Measurements from ENCODE around the gene KNG1. TPM values are rescaled to one million over a fixed set of nuclear protein-coding genes. Genes with fewer than 3 reads are reported as not detected.

KNG1 gene
- total RNA-seq, 1 donor from 2014 or later = not detected

- H3K36me3 Mint-ChIP-seq (ENCODE audit: low read depth) = no peaks in the 10 kb centered on the region
- intact Hi-C loops (cut with micrococcal nuclease) = no loop called here
- no peak for DNase-seq
- ChIA-PET CTCF (no interaction called here), POLR2A (no interaction called here)
- no peaks in the 10 kb centered on the region for H3K9me3 Mint-ChIP-seq
- peaks cover 4% of the 10 kb centered on the region for H3K4me1 Mint-ChIP-seq
- no peak overlapping the region for H3K27ac Mint-ChIP-seq
- no peak overlapping the region for H3K4me3 Mint-ChIP-seq
- TF ChIP-seq CTCF (IDR thresholded peaks at IDR 0.05) = no peak
- peaks cover 2% of the 10 kb centered on the region for H3K27me3 Mint-ChIP-seq
- no peak for ATAC-seq (ENCODE audit: low read depth)
Measured at GRCh38 chr3:186742618-186743380, 25.6 kb downstream of the KNG1 start.

GRCh38 chr3:186743666-186744065 lies 26.5 kb downstream of the KNG1 start:
- Mint-ChIP-seq H3K4me1 (peaks cover 4% of the 10 kb centered on the region), H3K27ac (no peak overlapping the region), H3K9me3 (no peaks in the 10 kb centered on the region), H3K4me3 (no peak overlapping the region), H3K36me3 (ENCODE audit: low read depth) (no peaks in the 10 kb centered on the region), H3K27me3 (peaks cover 2% of the 10 kb centered on the region)
- no peak for TF ChIP-seq CTCF (IDR thresholded peaks at IDR 0.05)
- ATAC-seq (ENCODE audit: low read depth) = no peak
- intact Hi-C loops (cut with micrococcal nuclease) = no loop called here
- DNase-seq = no peak
- ChIA-PET POLR2A (no interaction called here), CTCF (no interaction called here)

GRCh38 chr3:186746008-186746407 lies 28.8 kb downstream of the KNG1 start:
- no peak for TF ChIP-seq CTCF (IDR thresholded peaks at IDR 0.05)
- Mint-ChIP-seq H3K4me1 (peaks cover 4% of the 10 kb centered on the region), H3K36me3 (ENCODE audit: low read depth) (no peaks in the 10 kb centered on the region), H3K27ac (no peak overlapping the region), H3K9me3 (no peaks in the 10 kb centered on the region), H3K27me3 (peaks cover 2% of the 10 kb centered on the region), H3K4me3 (no peak overlapping the region)
- CTCF ChIA-PET = no interaction called here
- intact Hi-C loops (cut with micrococcal nuclease) = no loop called here
- ATAC-seq (ENCODE audit: low read depth) (no peak), DNase-seq (no peak)
- POLR2A ChIA-PET = interaction anchor here (2.1 kb wide), 1 partner anchor 26 kb away, joined by 4 read pairs; no protein-coding TSS in a partner anchor

GRCh38 chr3:186750316-186750715 lies 33.2 kb downstream of the KNG1 start:
- ChIA-PET CTCF (no interaction called here), POLR2A (no interaction called here)
- no peak overlapping the region for H3K27ac Mint-ChIP-seq
- no peak for TF ChIP-seq CTCF (IDR thresholded peaks at IDR 0.05)
- no peaks in the 10 kb centered on the region for H3K36me3 Mint-ChIP-seq (ENCODE audit: low read depth)
- H3K9me3 Mint-ChIP-seq = no peaks in the 10 kb centered on the region
- H3K4me3 Mint-ChIP-seq = no peak overlapping the region
- DNase-seq = no peak
- intact Hi-C loops (cut with micrococcal nuclease) = no loop called here
- no peaks in the 10 kb centered on the region for H3K27me3 Mint-ChIP-seq
- no peak for ATAC-seq (ENCODE audit: low read depth)
- peaks cover 4% of the 10 kb centered on the region for H3K4me1 Mint-ChIP-seq

- ChIA-PET POLR2A (no interaction called here), CTCF (interaction anchor here (1.0 kb wide), 1 partner anchor 134 kb away, joined by 3 read pairs; no protein-coding TSS in a partner anchor)
- Mint-ChIP-seq H3K4me3 (no peak overlapping the region), H3K27me3 (no peaks in the 10 kb centered on the region), H3K4me1 (no peaks in the 10 kb centered on the region), H3K9me3 (no peaks in the 10 kb centered on the region), H3K27ac (no peak overlapping the region), H3K36me3 (ENCODE audit: low read depth) (no peaks in the 10 kb centered on the region)
- no peak for DNase-seq
- no peak for TF ChIP-seq CTCF (IDR thresholded peaks at IDR 0.05)
- ATAC-seq (ENCODE audit: low read depth) = no peak
- intact Hi-C loops (cut with micrococcal nuclease) = no loop called here
Measured at GRCh38 chr3:186751480-186751879, 34.3 kb downstream of the KNG1 start.

All from activated B cell treated with CpG ODN at 0.5 μM for 24 hours (primary cell).